Upper lobe of left lung (tissue), 6 donors: ENCODE data around the gene SUPT3H. TPM values are rescaled to one million over a fixed set of nuclear protein-coding genes. Genes with fewer than 3 reads are reported as not detected.
A peak's percentile ranks its signal among the peaks of the same experiment; 100 is the strongest.

ENCODE experiments used
- ATAC-seq, 2 donors: fragments of 200-7000 bp; cut with Tn5 transposase; one replicate each; pipeline ENCODE4 v1.9.1; 2022; ENCODE audit warnings: mild to moderate bottlenecking in 2 of 2, moderate library complexity in 2 of 2; ENCODE audit not compliant: low FRiP score in 2 of 2
- DNase-seq, 2 donors: peaks; one replicate each; pipeline ENCODE4 v3.0.0-alpha.2; 2019 to 2020
- H3K27ac ChIP-seq, 4 donors: fragments of 200-600 bp; sonication (generic); one replicate each; pipeline ENCODE4 v1.5.1; 2016 to 2019
- H3K27me3 ChIP-seq, 4 donors: fragments of 200-600 bp; sonication (generic); one replicate each; pipeline ENCODE4 v1.5.1; 2017 to 2019
- H3K36me3 ChIP-seq, 4 donors: fragments of 200-600 bp; sonication (generic); one replicate each; pipeline ENCODE4 v1.5.1; 2016 to 2019
- H3K4me1 ChIP-seq, 4 donors: fragments of 200-600 bp; sonication (generic); one replicate each; pipeline ENCODE4 v1.5.1; 2018 to 2019
- H3K4me3 ChIP-seq, 4 donors: fragments of 200-600 bp; sonication (generic); one replicate each; pipeline ENCODE4 v1.5.1; 2017 to 2019; ENCODE audit warnings: mild to moderate bottlenecking in 2 of 4, moderate library complexity in 1 of 4
- H3K9me3 ChIP-seq, 4 donors: fragments of 200-600 bp; sonication (generic); one replicate each; pipeline ENCODE4 v1.5.1; 2018 to 2019
- CTCF ChIP-seq, 6 experiments: fragments of 450-650 bp in 4 of 6; fragments of 200-600 bp in 2 of 6; sonication (generic) in 2 of 6; IDR thresholded peaks; one replicate each; pipeline ENCODE4 v1.5.1; 2016 to 2019; ENCODE audit warnings: antibody characterized with exemption in 6 of 6
- EP300 ChIP-seq, 4 donors: sonication (generic); formaldehyde crosslinking; IDR thresholded peaks; one replicate each; pipeline ENCODE4 v1.5.1; 2017; ENCODE audit warnings: antibody characterized with exemption in 4 of 4, control low read depth in 2 of 4
- POLR2A ChIP-seq, 4 donors: fragments of 450-650 bp; IDR thresholded peaks; one replicate each; pipeline ENCODE4 v1.5.1; 2016 to 2017; ENCODE audit warnings: antibody characterized with exemption in 4 of 4, mild to moderate bottlenecking in 2 of 4
- POLR2AphosphoS5 ChIP-seq, 2 donors: sonication (generic); formaldehyde crosslinking; IDR thresholded peaks; one replicate each; pipeline ENCODE4 v1.5.1; 2017; ENCODE audit warnings: antibody characterized with exemption in 2 of 2
- WGBS, 2 donors: methylation state at CpG; one replicate each; pipeline ENCODE4 v1.1.5; 2017 to 2018; 5-methylcytosine and 5-hydroxymethylcytosine counted together
- total RNA-seq, 6 donors: library from RNA; depleted of rRNA in 4 of 6; stranded (reverse); fragments of >200 nt in 4 of 6; gene quantifications; one replicate each; pipeline versions ENCODE4 v1.1.0 to v1.2.1, GENCODE V29; 2016 to 2021
- donor health status: DM: no; HTN: no; CAD: no; lungs with moderate emphysema.
- donor health status: DM: no; HTN: yes; CAD: no; lungs with severe emphysema.

Gene SUPT3H
- total RNA-seq, 6 donors from 2014 or later, result 6.4 to 45.1 (median 8.9) TPM

- TF ChIP-seq EP300 (IDR thresholded peaks at IDR 0.05) (no peak), CTCF (IDR thresholded peaks at IDR 0.05) (no peak), POLR2A (IDR thresholded peaks at IDR 0.05) (no peak), POLR2AphosphoS5 (IDR thresholded peaks at IDR 0.05) (no peak)
- Histone ChIP-seq H3K36me3 (no peaks in the 10 kb centered on the region), H3K9me3 (no peaks in the 10 kb centered on the region), H3K4me1 (no peaks in the 10 kb centered on the region), H3K27me3 (no peaks in the 10 kb centered on the region), H3K27ac (no peak overlapping the region), H3K4me3 (no peak overlapping the region)
- DNase-seq (peak in 1 of 2 donors; percentile 71), ATAC-seq (peak; percentile 26 to 74)
- 54 to 57% methylated on average over 3 of the region's 3 CpGs for WGBS, 2 donors
These were observed 455.9 kb downstream of the SUPT3H start for GRCh38 chr6:44921798-44922197.

GRCh38 chr6:44920952-44921491, 456.7 kb downstream of the SUPT3H start:
- Histone ChIP-seq H3K9me3 (no peaks in the 10 kb centered on the region), H3K4me1 (no peaks in the 10 kb centered on the region), H3K4me3 (no peak overlapping the region), H3K27me3 (no peaks in the 10 kb centered on the region), H3K36me3 (no peaks in the 10 kb centered on the region), H3K27ac (no peak overlapping the region)
- WGBS, 2 donors, result 45 to 54% methylated on average over 5 of the region's 5 CpGs
- peak in 1 of 2 donors; percentile 19 for ATAC-seq
- DNase-seq, result no peak
- TF ChIP-seq EP300 (IDR thresholded peaks at IDR 0.05) (no peak), POLR2AphosphoS5 (IDR thresholded peaks at IDR 0.05) (no peak), POLR2A (IDR thresholded peaks at IDR 0.05) (no peak), CTCF (IDR thresholded peaks at IDR 0.05) (no peak)

GRCh38 chr6:44918671-44919296, 458.9 kb downstream of the SUPT3H start:
- ATAC-seq (no peak), DNase-seq (no peak)
- H3K4me3 ChIP-seq, result no peak overlapping the region
- no peaks in the 10 kb centered on the region for H3K4me1 ChIP-seq
- H3K9me3 ChIP-seq, result no peaks in the 10 kb centered on the region
- 78 to 87% methylated on average over 6 of the region's 6 CpGs for WGBS, 2 donors
- H3K27me3 ChIP-seq, result no peaks in the 10 kb centered on the region
- no peak overlapping the region for H3K27ac ChIP-seq
- TF ChIP-seq EP300 (IDR thresholded peaks at IDR 0.05) (no peak), CTCF (IDR thresholded peaks at IDR 0.05) (no peak), POLR2AphosphoS5 (IDR thresholded peaks at IDR 0.05) (no peak), POLR2A (IDR thresholded peaks at IDR 0.05) (no peak)
- no peaks in the 10 kb centered on the region for H3K36me3 ChIP-seq

- no peaks in the 10 kb centered on the region for H3K4me1 ChIP-seq
- H3K9me3 ChIP-seq, result no peaks in the 10 kb centered on the region
- WGBS, 2 donors, result 90 to 91% methylated on average over 2 of the region's 2 CpGs
- no peak for TF ChIP-seq CTCF (IDR thresholded peaks at IDR 0.05)
- no peak for TF ChIP-seq POLR2AphosphoS5 (IDR thresholded peaks at IDR 0.05)
- TF ChIP-seq EP300 (IDR thresholded peaks at IDR 0.05), result no peak
- TF ChIP-seq POLR2A (IDR thresholded peaks at IDR 0.05), result no peak
- DNase-seq (no peak), ATAC-seq (no peak)
- no peak overlapping the region for H3K27ac ChIP-seq
- H3K27me3 ChIP-seq, result no peaks in the 10 kb centered on the region
- no peaks in the 10 kb centered on the region for H3K36me3 ChIP-seq
- no peak overlapping the region for H3K4me3 ChIP-seq
These were observed 460.3 kb downstream of the SUPT3H start for GRCh38 chr6:44917430-44917829.

- TF ChIP-seq POLR2A (IDR thresholded peaks at IDR 0.05) (no peak), POLR2AphosphoS5 (IDR thresholded peaks at IDR 0.05) (no peak)
- Histone ChIP-seq H3K4me1 (no peaks in the 10 kb centered on the region), H3K4me3 (no peak overlapping the region), H3K9me3 (no peaks in the 10 kb centered on the region), H3K36me3 (no peaks in the 10 kb centered on the region), H3K27ac (no peak overlapping the region), H3K27me3 (no peaks in the 10 kb centered on the region)
- DNase-seq, result no peak
- WGBS, 2 donors, result 92 to 97% methylated on average over 2 of the region's 2 CpGs
- no peak for ATAC-seq
These were observed 462.6 kb downstream of the SUPT3H start for GRCh38 chr6:44915111-44915510.
